DOHH2 (cell line): ENCODE data around the gene SPSB4.

Experiments used
- CTCF ChIP-seq: fragments of 200-600 bp; sonication (generic); IDR thresholded peaks from one replicate; pipeline ENCODE4 v1.5.1; 2014; ENCODE audit warnings: antibody characterized with exemption, mild to moderate bottlenecking, low read depth, low read length; ENCODE audit not compliant: poor library complexity, severe bottlenecking
- EZH2phosphoT487 ChIP-seq: fragments of 200-600 bp; sonication (generic); IDR thresholded peaks from 2 replicates; pipeline ENCODE4 v1.6.1; 2017; ENCODE audit warnings: borderline replicate concordance, mild to moderate bottlenecking, antibody characterized with exemption, low read length, moderate library complexity, mixed read lengths

GRCh38 chr3:141143517-141143916 is 92.4 kb downstream of the SPSB4 start:
- TF ChIP-seq CTCF (no peak), EZH2phosphoT487 (no peak)
